Mucosa of descending colon (tissue), 3 donors: ENCODE data around the gene STON2. TPM values are rescaled to one million over a fixed set of nuclear protein-coding genes. Genes with fewer than 3 reads are reported as not detected.

ENCODE experiments used
- ATAC-seq: fragments of 200-7000 bp; cut with Tn5 transposase; one replicate; pipeline ENCODE4 v1.9.1; 2020; ENCODE audit warnings: mild to moderate bottlenecking, moderate library complexity
- DNase-seq, 3 donors: peaks; one replicate each; pipeline ENCODE4 v3.0.0-alpha.2; 2020
- H3K36me3 ChIP-seq: fragments of 200-600 bp; one replicate; pipeline ENCODE4 v1.8.0; 2021; ENCODE audit warnings: low read depth, mild to moderate bottlenecking
- H3K4me1 ChIP-seq: fragments of 200-600 bp; one replicate; pipeline ENCODE4 v1.8.0; 2021; ENCODE audit warnings: low read depth, mild to moderate bottlenecking
- H3K4me3 ChIP-seq: fragments of 200-600 bp; one replicate; pipeline ENCODE4 v1.8.0; 2021; ENCODE audit warnings: mild to moderate bottlenecking
- H3K9me3 ChIP-seq: fragments of 200-600 bp; one replicate; pipeline ENCODE4 v1.8.0; 2021; ENCODE audit warnings: mild to moderate bottlenecking
- intact Hi-C, 2 donors: fragments of 100-400 bp; cut with DNase I in 1 of 2; cut with micrococcal nuclease in 1 of 2; formaldehyde crosslinking; loops; one replicate each; pipeline versions ENCODE4 v1.11.0 to v1.11.1; 2022; cut with DNase I, micrococcal nuclease
- total RNA-seq, 3 donors: library from RNA; stranded (reverse); fragmentation: NEBNext Ultra II Directional in 2 of 3; extraction: Animal tissue kit (Norgen Biotek cat#: 25700) in 2 of 3; gene quantifications; one replicate each; pipeline versions ENCODE4 v1.2.1 to v1.2.4, GENCODE V29; 2021 to 2023
- TF ChIP-seq, protein P1 (sequence below): fragments of 200-600 bp; IDR thresholded peaks from one replicate; pipeline ENCODE4 v1.8.0; 2022; ENCODE audit warnings: antibody characterized with exemption, mild to moderate bottlenecking
- donor health status: DM: no; HTN: no; CAD: no; lungs with moderate emphysema.
- donor health status: DM: no; HTN: no; CAD: no.
- donor health status: DM: no; HTN: yes; CAD: no.

The STON2 gene
- total RNA-seq, 3 donors from 2014 or later, result 17.1 to 31.1 (median 20.7) TPM

GRCh38 chr14:81353691-81354323 lies 46.3 kb downstream of the STON2 start:
- intact Hi-C loops, result no loop called here
- no peak overlapping the region for H3K4me3 ChIP-seq
- H3K36me3 ChIP-seq, result no peaks in the 10 kb centered on the region
- DNase-seq, result no peak
- peaks cover 6% of the 10 kb centered on the region for H3K9me3 ChIP-seq
- TF ChIP-seq, protein P1, sequence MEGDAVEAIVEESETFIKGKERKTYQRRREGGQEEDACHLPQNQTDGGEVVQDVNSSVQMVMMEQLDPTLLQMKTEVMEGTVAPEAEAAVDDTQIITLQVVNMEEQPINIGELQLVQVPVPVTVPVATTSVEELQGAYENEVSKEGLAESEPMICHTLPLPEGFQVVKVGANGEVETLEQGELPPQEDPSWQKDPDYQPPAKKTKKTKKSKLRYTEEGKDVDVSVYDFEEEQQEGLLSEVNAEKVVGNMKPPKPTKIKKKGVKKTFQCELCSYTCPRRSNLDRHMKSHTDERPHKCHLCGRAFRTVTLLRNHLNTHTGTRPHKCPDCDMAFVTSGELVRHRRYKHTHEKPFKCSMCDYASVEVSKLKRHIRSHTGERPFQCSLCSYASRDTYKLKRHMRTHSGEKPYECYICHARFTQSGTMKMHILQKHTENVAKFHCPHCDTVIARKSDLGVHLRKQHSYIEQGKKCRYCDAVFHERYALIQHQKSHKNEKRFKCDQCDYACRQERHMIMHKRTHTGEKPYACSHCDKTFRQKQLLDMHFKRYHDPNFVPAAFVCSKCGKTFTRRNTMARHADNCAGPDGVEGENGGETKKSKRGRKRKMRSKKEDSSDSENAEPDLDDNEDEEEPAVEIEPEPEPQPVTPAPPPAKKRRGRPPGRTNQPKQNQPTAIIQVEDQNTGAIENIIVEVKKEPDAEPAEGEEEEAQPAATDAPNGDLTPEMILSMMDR, result no peak
- no peak for ATAC-seq
- no peaks in the 10 kb centered on the region for H3K4me1 ChIP-seq

GRCh38 chr14:81352413-81352812 lies 47.7 kb downstream of the STON2 start:
- Histone ChIP-seq H3K36me3 (no peaks in the 10 kb centered on the region), H3K9me3 (peaks cover 6% of the 10 kb centered on the region), H3K4me1 (no peaks in the 10 kb centered on the region), H3K4me3 (no peak overlapping the region)
- no peak for DNase-seq
- TF ChIP-seq, protein P1, result no peak
- intact Hi-C loops, result no loop called here
- ATAC-seq, result no peak

DNA sequence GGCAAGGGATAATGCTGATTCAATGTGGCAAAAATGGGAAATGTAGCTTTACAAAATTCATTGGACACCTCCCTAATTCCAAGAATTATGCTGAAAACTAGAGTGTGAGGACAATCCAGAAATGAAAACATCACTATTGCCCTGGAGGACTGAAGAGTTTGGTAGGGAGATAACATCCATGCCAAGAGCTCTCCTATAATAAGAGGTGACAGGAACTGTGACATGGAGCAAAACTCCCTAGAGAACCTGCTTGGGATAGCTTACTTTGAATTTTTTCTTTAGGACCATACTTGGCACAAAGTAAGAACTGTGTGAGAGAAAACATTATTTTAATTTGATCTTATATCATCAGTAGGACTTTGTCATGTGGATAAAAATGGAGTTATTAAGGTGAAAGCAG lies 48.9 kb downstream of the STON2 start:
- Histone ChIP-seq H3K9me3 (peaks cover 6% of the 10 kb centered on the region), H3K4me3 (no peak overlapping the region), H3K36me3 (no peaks in the 10 kb centered on the region), H3K4me1 (no peaks in the 10 kb centered on the region)
- intact Hi-C loops, result loop anchor here in 1 of 2 donors (1.0 kb wide), 1 partner anchor 18 kb away; no protein-coding TSS in a partner anchor
- TF ChIP-seq, protein P1, result no peak
- DNase-seq, result no peak
- ATAC-seq, result no peak

DNA sequence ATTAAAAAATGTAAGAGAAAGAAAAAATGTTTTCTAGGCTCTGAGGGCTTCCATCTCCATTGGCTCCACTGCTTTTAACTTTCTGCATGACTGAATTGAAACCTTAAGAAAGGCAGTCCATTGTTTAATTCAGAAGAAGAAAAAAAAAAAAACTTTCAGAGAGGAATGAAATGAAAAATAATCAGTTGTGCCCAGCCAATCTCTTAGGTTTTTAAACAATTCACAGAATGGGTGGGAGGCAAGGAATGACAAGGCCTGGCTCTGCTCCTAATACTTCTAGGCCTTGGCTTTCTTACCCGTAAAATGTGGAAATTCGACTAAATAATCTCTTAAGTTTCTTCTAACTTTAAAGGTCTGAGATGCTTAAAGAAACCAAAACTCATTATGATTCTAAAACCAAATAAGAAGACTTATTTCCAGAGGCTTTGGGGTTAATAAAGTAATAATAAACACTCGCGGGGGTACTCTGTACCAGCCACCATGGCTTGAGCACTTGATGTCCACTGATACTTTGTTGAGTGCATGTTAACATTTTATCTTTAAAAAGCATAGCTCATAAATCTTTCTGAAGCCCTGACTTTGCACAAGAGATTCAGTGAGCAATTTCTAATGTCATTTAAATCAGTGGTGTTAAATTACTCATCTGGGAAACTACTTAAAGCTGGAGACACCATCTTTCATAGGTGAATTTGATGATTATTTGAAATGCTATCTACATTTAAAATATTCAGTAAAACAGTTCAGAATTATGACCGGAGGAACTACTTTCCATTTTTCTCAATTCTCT lies 49.6 kb downstream of the STON2 start:
- Histone ChIP-seq H3K36me3 (no peaks in the 10 kb centered on the region), H3K9me3 (peaks cover 6% of the 10 kb centered on the region), H3K4me3 (no peak overlapping the region), H3K4me1 (no peaks in the 10 kb centered on the region)
- intact Hi-C loops, result loop anchor here in 1 of 2 donors (1.0 kb wide), 1 partner anchor 17 kb away; no protein-coding TSS in a partner anchor
- ATAC-seq, result no peak
- DNase-seq, result no peak
- TF ChIP-seq, protein P1, result no peak

- Histone ChIP-seq H3K4me3 (no peak overlapping the region), H3K4me1 (no peaks in the 10 kb centered on the region), H3K9me3 (no peaks in the 10 kb centered on the region), H3K36me3 (no peaks in the 10 kb centered on the region)
- DNase-seq, result no peak
- TF ChIP-seq, protein P1, result no peak
- intact Hi-C loops, result no loop called here
- no peak for ATAC-seq
Observed at GRCh38 chr14:81348061-81348460, 52.1 kb downstream of the STON2 start.
